IMR-90 (cell line): ENCODE measurements around the gene OSBPL2. TPM values are rescaled to one million over a fixed set of nuclear protein-coding genes. Genes with fewer than 3 reads are reported as not detected.

Source experiments
- ATAC-seq: fragments of 200-7000 bp; cut with Tn5 transposase; 2 replicates; pipeline ENCODE4 v1.9.1; 2020; ENCODE audit warnings: low read depth, mild to moderate bottlenecking, moderate library complexity
- BruUV-seq: library from RNA; stranded (reverse); fragments of 400-500 nt; replicated peaks from 2 replicates; lab custom pipeline; 2021; lab: Mats Ljungman, UMichigan
- CTCF ChIA-PET: fragments of 300-600 bp; formaldehyde crosslinking; extraction: SDS; loops from one replicate; lab custom pipeline; 2021; ENCODE audit warnings: antibody characterized with exemption; lab: Yijun Ruan, JAX
- POLR2A ChIA-PET: fragments of 300-600 bp; sonication (Branson Sonifier 250); formaldehyde crosslinking; loops from one replicate; lab custom pipeline; 2022; ENCODE audit warnings: antibody characterized with exemption; ENCODE audit not compliant: unreplicated experiment; lab: Charles Lee
- DNase-seq: peaks from one replicate; pipeline ENCODE4 v3.0.0; 2013
- H2AFZ ChIP-seq: replicated peaks from 2 replicates; pipeline ENCODE3; 2013; ENCODE audit warnings: low read length, mild to moderate bottlenecking; ENCODE audit not compliant: poor library complexity
- H2AK5ac ChIP-seq: 2 replicates; pipeline ENCODE4 v1.6.1; 2013; ENCODE audit warnings: low read depth, low read length, inconsistent platforms
- H2AK9ac ChIP-seq: replicated peaks from 2 replicates; pipeline ENCODE3; 2013; ENCODE audit warnings: mild to moderate bottlenecking, low read depth, low read length, moderate library complexity; ENCODE audit not compliant: poor library complexity
- H2BK120ac ChIP-seq: 2 replicates; pipeline ENCODE4 v1.6.1; 2013; ENCODE audit warnings: low read depth, low read length, inconsistent platforms
- H2BK15ac ChIP-seq: 3 replicates; pipeline ENCODE4 v1.6.1; 2013; ENCODE audit warnings: low read depth, low read length, inconsistent platforms
- H2BK20ac ChIP-seq: 2 replicates; pipeline ENCODE4 v1.6.1; 2013; ENCODE audit warnings: low read depth, mild to moderate bottlenecking, inconsistent platforms, low read length, moderate library complexity
- H2BK5ac ChIP-seq: 2 replicates; pipeline ENCODE4 v1.6.1; 2013; ENCODE audit warnings: mild to moderate bottlenecking, low read depth, low read length, inconsistent platforms; ENCODE audit not compliant: poor library complexity, severe bottlenecking
- H3K14ac ChIP-seq: replicated peaks from 2 replicates; pipeline ENCODE4 v1.6.1; 2013; ENCODE audit warnings: low read depth, low read length, inconsistent platforms
- H3K18ac ChIP-seq: 2 replicates; pipeline ENCODE4 v1.6.1; 2013; ENCODE audit warnings: low read depth, low read length, control low read depth
- H3K23ac ChIP-seq: 2 replicates; pipeline ENCODE4 v1.6.1; 2013; ENCODE audit warnings: low read depth, low read length, inconsistent platforms
- H3K27ac ChIP-seq: 2 replicates; pipeline ENCODE4 v1.5.1; 2013; ENCODE audit warnings: mild to moderate bottlenecking, control low read depth, low read length; ENCODE audit not compliant: insufficient read depth
- H3K27me3 ChIP-seq: 2 replicates; pipeline ENCODE4 v1.6.1; 2013; ENCODE audit warnings: low read length; ENCODE audit not compliant: control insufficient read depth, insufficient read depth
- H3K36me3 ChIP-seq: 2 replicates; pipeline ENCODE4 v1.6.1; 2013; ENCODE audit warnings: low read length, mixed read lengths; ENCODE audit not compliant: control insufficient read depth, insufficient read depth
- H3K4ac ChIP-seq: 2 replicates; pipeline ENCODE4 v1.6.1; 2013; ENCODE audit warnings: low read depth, low read length, inconsistent platforms
- H3K4me1 ChIP-seq: 2 replicates; pipeline ENCODE4 v1.6.1; 2013; ENCODE audit warnings: low read length, mixed read lengths; ENCODE audit not compliant: control insufficient read depth, insufficient read depth
- H3K4me2 ChIP-seq: 2 replicates; pipeline ENCODE4 v1.6.1; 2013; ENCODE audit warnings: low read depth, mild to moderate bottlenecking, control low read depth, low read length, moderate library complexity
- H3K4me3 ChIP-seq: 2 replicates; pipeline ENCODE4 v1.5.1; 2013; ENCODE audit warnings: low read depth, mild to moderate bottlenecking, control low read depth, low read length, moderate library complexity; ENCODE audit not compliant: insufficient read depth
- H3K56ac ChIP-seq: 2 replicates; pipeline ENCODE4 v1.6.1; 2013; ENCODE audit warnings: low read length, inconsistent platforms; ENCODE audit not compliant: insufficient read depth; ENCODE audit errors: extremely low read depth
- H3K79me1 ChIP-seq, 2 experiments: 2 replicates each; pipeline ENCODE4 v1.6.1; 2013; ENCODE audit warnings: low read length in 2 of 2, inconsistent platforms in 1 of 2, low read depth in 1 of 2
- H3K9ac ChIP-seq: 2 replicates; pipeline ENCODE4 v1.6.1; 2013; ENCODE audit warnings: low read depth, low read length, control low read depth
- H3K9me1 ChIP-seq: 2 replicates; pipeline ENCODE4 v1.6.1; 2013; ENCODE audit warnings: low read length, inconsistent platforms; ENCODE audit not compliant: insufficient read depth
- H3K9me3 ChIP-seq: 2 replicates; pipeline ENCODE4 v1.6.1; 2013; ENCODE audit warnings: low read length; ENCODE audit not compliant: control insufficient read depth, insufficient read depth
- H4K20me1 ChIP-seq: 2 replicates; pipeline ENCODE4 v1.6.1; 2013; ENCODE audit warnings: low read length, inconsistent platforms; ENCODE audit not compliant: insufficient read depth
- H4K5ac ChIP-seq: 2 replicates; pipeline ENCODE4 v1.6.1; 2013; ENCODE audit warnings: mild to moderate bottlenecking, low read depth, low read length, control low read depth
- H4K8ac ChIP-seq, 2 experiments: 2 replicates each; pipeline ENCODE4 v1.6.1; 2013; ENCODE audit warnings: low read depth in 2 of 2, low read length in 2 of 2, control low read depth in 1 of 2, inconsistent platforms in 1 of 2
- H4K91ac ChIP-seq: 2 replicates; pipeline ENCODE4 v1.6.1; 2013; ENCODE audit warnings: low read depth, low read length, inconsistent platforms; ENCODE audit not compliant: insufficient read depth
- CHD1 ChIP-seq: IDR thresholded peaks from 2 replicates; pipeline ENCODE4 v1.6.1; 2012; ENCODE audit warnings: low read depth, low read length, improper control_type of control experiment
- ELK1 ChIP-seq: fragments of 150-350 bp; IDR thresholded peaks from 2 replicates; pipeline ENCODE4 v1.6.1; 2016; ENCODE audit warnings: low read depth, mild to moderate bottlenecking, low read length, moderate library complexity, borderline replicate concordance
- MXI1 ChIP-seq: IDR thresholded peaks from 2 replicates; pipeline ENCODE4 v1.6.1; 2012; ENCODE audit warnings: low read depth, mild to moderate bottlenecking, low read length, moderate library complexity, borderline replicate concordance
- SMC3 ChIP-seq: fragments of 150-350 bp; IDR thresholded peaks from 2 replicates; pipeline ENCODE4 v1.6.1; 2016; ENCODE audit warnings: low read depth, mild to moderate bottlenecking, antibody characterized with exemption, low read length, moderate library complexity
- WGBS, 2 experiments: methylation state at CpG; one replicate each; pipeline versions ENCODE4 v1.1.5 to v1.1.7; 2013; ENCODE audit warnings: missing lambda C conversion rate in 2 of 2; ENCODE audit not compliant: insufficient read length in 1 of 2; ENCODE audit errors: extremely low coverage in 2 of 2; 5-methylcytosine and 5-hydroxymethylcytosine counted together
- dilution Hi-C: fragments of 300-500 bp; cut with HindIII; formaldehyde crosslinking; loops from one replicate; pipeline ENCODE4 v1.14.3; 2018; ENCODE audit warnings: low sequenced_read_pairs; ENCODE audit not compliant: unreplicated experiment
- in situ Hi-C: fragments of 300-500 bp; cut with MboI; formaldehyde crosslinking; loops from 3 replicates; pipeline ENCODE4 v1.14.3; 2019; ENCODE audit warnings: low sequenced_read_pairs, inconsistent platforms, mixed read lengths
- intact Hi-C: fragments of 100-400 bp; cut with micrococcal nuclease; formaldehyde crosslinking; loops from 2 replicates; pipeline ENCODE4 v1.10.0; 2022
- polyA plus RNA-seq, 3 experiments: library from polyadenylated mRNA; depleted of rRNA; stranded (reverse); fragments of >200 nt; gene quantifications; 2 replicates each; pipeline ENCODE4 v1.2.3, GENCODE V29; 2012; ENCODE audit warnings: low replicate concordance in 1 of 3
- total RNA-seq: library from RNA; depleted of rRNA; stranded (reverse); fragments of >200 nt; gene quantifications from 2 replicates; pipeline ENCODE4 v1.2.3, GENCODE V29; 2012

OSBPL2 gene
- total and polyA plus RNA-seq, 2 of the 4 experiments (the other 2 are of a cell fraction), result 19.3 to 27.6 TPM

- H4K20me1 ChIP-seq, result peaks cover 39% of the 10 kb centered on the region
- intact Hi-C loops, result loop anchor here (2.0 to 10.0 kb wide), 2 partner anchors 71 to 191 kb away; no protein-coding TSS in a partner anchor
- peak overlapping the region; percentile 89 for H3K9ac ChIP-seq
- H3K4me2 ChIP-seq, result peak overlapping the region; percentile 98
- 0 out of 2 replicates have a peak, but pooled peaks cover 6% of the 10 kb centered on the region for H3K9me1 ChIP-seq
- H3K4me1 ChIP-seq, result peaks cover 12% of the 10 kb centered on the region
- peak overlapping the region; percentile 62 for H2AK5ac ChIP-seq
- H3K79me1 ChIP-seq, result peaks cover 0 to 34% of the 10 kb centered on the region in 2 experiments; a peak in 1 of 4 replicates
- peaks cover 45% of the 10 kb centered on the region for H3K36me3 ChIP-seq
- ATAC-seq, result peak; percentile 4
- TF ChIP-seq SMC3, result no peak
- no peak for TF ChIP-seq ELK1
- no peak for TF ChIP-seq CHD1
- 0 out of 2 replicates have a peak, but pooled peaks have one; percentile 29 for TF ChIP-seq MXI1
- H2BK120ac ChIP-seq, result no peak overlapping the region
- H4K5ac ChIP-seq, result no peak overlapping the region
- no peak overlapping the region for H2BK20ac ChIP-seq
- CTCF ChIA-PET, result interaction anchor here (1.0 to 1.4 kb wide), 2 partner anchors 80 to 82 kb away, joined by 3 to 4 read pairs; no protein-coding TSS in a partner anchor
- no peaks in the 10 kb centered on the region for H3K27me3 ChIP-seq
- peak overlapping the region; percentile 99 for H3K4me3 ChIP-seq
- 3% methylated on average over 57 of the region's 66 CpGs; no CpG with 5 or more reads in 1 of the 2 experiments for WGBS, 2 experiments
- H3K27ac ChIP-seq, result peak overlapping the region; percentile 78
- peak overlapping the region in 1 of 2 experiments; percentile 15; a peak in 1 of 4 replicates for H4K8ac ChIP-seq
- peak overlapping the region; percentile 77 for H3K23ac ChIP-seq
- H4K91ac ChIP-seq, result no peak overlapping the region
- peak overlapping the region; percentile 99 for H2AK9ac ChIP-seq
- H3K18ac ChIP-seq, result no peak overlapping the region
- dilution Hi-C loops, result no loop called here
- no TSS peak for BruUV-seq
- H2BK15ac ChIP-seq, result no peak overlapping the region
- H2AFZ ChIP-seq, result peak overlapping the region; percentile 83
- H2BK5ac ChIP-seq, result peak overlapping the region; percentile 37
- POLR2A ChIA-PET, result no interaction called here
- H3K4ac ChIP-seq, result peak overlapping the region; percentile 64; the same call in 1 of the 2 replicates
- H3K14ac ChIP-seq, result peak overlapping the region; percentile 59
- in situ Hi-C loops, result no loop called here
- no peaks in the 10 kb centered on the region for H3K9me3 ChIP-seq
- no peak for DNase-seq
- peak overlapping the region; percentile 32; the same call in 1 of the 2 replicates for H3K56ac ChIP-seq
These were observed 65.3 kb downstream of the OSBPL2 start for GRCh38 chr20:62303340-62304226.
